NCI-H2107 treated with DMSO at 0.1 percent for 48 hours (cell line): Measurements from ENCODE around the gene ADARB2.

Source experiments
- DNase-seq: peaks from one replicate; lab custom pipeline; 2025; ENCODE audit not compliant: unreplicated experiment; lab: John Stamatoyannopoulos, UW

ADARB2 gene

DNA sequence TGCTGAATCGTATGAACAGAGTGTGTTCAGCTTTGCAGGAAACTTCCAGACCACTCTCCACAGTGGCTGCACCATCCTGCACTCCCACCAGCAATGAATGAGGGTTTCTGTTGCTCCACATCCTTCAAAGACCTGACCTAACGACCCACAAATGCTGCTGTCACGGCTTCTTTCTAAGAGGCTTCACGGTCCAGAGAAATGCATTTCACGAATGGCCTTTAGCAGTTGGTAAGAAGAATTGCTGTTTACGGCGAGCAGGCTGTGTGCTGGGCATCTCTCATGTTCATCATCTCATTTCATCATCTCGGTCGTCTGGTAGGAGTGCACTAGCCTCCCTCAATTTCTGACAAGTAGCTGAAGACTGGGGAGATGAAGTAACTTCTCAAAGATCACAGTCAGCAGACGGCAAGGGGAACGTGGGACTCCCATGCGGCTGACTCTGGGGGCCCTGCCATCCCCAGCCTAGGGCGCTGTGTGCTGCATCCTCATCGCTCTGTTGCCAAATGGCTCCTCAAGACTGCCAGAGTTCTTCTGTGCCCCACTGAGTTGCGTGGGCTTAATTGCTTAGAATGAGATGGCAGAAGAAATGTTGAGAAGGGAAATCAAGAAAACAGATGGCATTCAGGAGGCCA is 72.9 kb downstream of the ADARB2 start:
- no peak for DNase-seq

DNA sequence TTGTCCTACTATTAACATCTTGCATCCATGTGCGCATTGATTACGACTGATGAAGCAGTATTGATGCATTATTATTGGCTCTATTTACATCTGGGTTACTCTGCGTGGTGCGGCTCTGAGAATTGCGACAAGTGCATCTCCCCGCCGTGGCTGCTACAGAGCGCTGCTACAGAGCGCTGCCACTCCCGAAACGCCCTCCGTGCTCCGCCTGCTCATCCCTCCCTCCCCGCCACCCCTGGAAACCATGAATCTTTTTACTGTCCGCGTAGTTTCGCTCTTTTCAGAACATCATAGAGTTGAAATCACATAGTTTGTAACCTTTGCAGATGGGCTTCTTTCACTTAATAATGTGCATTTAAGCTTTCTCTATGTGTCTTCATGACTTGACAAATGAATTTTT is 74.1 kb downstream of the ADARB2 start:
- DNase-seq = no peak

DNA sequence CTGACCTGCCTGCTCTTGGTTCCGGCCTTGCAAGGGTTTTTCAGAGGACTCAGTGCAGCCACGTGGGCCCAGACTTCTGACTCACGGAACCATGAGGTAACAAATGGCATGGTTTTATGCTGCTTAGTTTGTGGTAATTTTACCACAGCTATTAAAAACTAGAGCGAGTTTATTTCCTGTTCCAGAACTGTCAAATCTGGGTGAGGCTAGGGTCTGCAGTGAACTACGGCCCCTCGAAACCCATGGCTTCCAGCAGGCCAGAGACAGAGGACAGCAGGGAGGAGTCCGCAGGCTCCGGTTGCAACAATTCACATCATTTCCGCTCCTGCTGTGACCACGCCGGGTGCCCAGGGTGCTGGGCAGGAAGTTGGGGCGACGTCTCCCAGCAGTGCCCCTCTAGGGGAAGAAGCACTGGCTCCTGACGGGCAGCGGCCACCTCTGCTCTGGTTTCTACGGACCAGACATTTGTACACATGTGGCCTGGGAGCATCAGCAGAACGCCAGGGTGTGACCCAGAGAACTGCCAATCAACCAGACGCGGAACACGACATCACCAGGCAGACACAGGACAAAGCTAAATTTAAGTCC is 74.8 kb downstream of the ADARB2 start:
- no peak for DNase-seq

DNA sequence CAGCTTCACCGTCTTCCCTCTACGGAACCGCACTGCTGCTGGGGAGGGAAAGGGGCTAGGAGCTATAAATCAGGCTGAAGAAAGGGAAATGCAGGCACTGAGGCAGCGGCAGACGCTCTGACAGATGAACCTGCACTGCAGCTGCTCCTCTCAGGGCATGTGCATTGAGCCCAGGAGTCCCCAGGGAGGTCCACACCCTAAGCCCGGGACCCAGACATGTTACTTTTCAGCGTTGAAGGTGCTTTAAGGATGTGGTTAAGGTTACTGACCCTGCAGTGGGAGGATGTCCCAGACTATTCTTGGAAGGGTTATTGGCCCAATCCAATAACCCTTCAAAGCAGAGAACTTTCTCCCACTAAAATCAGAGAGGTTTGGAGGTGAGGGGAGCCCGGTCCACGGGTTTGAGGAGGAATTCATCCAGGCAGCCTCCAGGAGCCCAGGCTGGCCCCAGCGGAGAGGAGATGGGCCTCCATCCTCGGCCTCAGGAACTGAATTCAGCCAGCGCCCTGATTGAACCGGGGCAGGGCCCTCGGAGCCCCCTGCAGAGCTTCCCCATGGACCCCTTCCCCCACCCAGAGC is 75.4 kb downstream of the ADARB2 start:
- no peak for DNase-seq

DNA sequence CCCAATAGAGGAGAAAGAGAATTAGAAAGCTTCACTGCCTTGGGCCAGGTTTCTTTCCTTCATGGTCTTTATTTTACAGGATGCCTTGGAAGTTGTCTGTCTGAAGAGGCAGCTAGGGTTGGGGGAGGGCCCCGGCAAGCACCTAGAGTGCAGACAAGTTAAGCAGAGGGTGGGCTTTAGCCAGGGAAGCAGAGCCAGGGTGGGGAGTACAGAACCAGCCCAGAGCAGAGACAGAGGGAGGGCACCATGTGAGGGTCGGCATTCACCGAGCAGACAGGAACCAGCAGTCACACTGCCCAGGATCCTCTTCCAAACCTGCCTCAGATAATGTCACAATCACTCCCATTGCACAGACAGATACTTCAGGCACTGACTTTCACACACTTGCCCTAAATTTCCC is 75.9 kb downstream of the ADARB2 start:
- DNase-seq = no peak

DNA sequence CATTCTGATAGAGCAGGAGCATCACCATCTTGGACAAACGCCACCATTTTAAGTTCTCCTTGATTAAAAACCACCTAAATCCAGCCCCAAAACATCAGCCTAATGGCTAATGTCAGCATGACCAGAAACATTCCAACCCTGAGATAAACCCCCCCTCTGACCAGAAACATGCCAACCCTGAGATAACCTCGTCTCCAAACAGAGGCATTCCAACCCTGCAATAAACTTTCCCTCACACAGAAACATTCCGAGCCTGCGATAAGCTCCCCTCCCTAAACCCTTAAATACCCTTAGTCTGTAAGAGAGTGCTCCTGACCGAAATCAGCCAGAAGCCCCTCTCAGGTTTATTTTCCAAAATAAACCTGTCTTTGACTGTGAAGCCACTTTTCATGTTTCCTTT is 76.5 kb downstream of the ADARB2 start:
- no peak for DNase-seq

DNA sequence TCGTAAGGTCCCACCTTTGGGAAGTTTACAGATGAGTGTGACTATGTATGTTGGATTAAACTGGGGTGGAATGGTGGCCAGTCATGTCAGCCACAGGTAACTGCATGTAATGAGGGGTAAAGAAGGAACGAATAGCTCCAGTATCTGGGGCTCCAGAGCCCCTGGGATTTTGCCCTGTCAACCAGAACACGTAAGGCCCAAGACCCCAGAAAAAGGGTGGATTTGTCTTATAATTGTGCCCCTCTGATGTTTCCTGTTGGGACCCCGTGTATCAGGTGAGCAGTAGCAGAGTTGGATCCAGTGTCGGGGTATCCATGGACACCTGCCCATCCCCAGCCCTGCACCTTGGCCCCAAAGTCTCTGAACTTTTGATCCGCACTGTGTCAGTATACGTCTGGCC is 76.9 kb downstream of the ADARB2 start:
- no peak for DNase-seq

DNA sequence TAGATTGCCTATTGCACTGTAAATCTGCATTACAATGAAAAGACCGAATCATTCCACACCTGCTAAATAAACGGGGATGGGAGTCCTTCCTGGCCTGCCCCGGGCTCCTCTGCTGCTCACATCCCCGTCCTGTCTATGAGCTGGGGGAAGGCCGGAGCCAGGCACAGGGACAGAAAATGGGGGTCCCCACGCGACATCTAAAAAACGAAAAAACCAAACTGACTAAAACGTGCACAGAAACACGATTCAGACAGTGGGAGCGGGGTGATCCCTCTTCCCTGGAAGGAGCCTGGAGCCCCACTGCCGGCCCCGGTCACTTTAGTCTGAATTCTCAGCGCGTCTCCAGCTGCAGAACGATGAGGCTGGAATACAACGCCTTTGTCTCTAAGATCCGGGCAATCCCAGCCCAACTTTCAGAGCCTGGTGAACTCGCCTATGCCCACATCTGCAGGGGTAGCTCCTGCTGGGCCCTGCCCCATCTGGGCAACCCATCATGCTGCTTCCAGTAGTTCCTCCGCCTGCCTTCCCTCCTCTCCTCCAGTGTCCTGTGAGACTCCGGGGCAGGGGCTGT is 78.0 kb downstream of the ADARB2 start:
- no peak for DNase-seq

DNA sequence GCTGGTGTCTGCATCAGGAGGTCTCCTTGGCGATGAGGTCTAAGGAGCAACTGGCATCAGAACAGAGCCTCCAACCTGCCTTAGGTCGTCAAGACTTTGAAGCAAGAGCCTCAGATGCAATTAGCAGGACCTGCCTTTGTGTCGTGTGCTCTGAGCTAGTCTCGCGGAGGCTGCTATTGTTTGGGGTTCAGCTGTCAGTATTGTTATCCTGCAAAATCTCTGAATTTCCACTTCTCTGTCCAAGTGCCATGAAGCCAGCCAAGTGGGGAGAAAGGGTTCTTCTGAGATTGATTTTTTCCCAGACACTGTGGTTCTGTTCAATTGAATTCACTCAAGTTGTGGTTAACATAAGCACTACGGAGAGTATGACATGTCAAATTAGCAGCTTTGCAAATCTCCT is 78.7 kb downstream of the ADARB2 start:
- peak; percentile 13 for DNase-seq

DNA sequence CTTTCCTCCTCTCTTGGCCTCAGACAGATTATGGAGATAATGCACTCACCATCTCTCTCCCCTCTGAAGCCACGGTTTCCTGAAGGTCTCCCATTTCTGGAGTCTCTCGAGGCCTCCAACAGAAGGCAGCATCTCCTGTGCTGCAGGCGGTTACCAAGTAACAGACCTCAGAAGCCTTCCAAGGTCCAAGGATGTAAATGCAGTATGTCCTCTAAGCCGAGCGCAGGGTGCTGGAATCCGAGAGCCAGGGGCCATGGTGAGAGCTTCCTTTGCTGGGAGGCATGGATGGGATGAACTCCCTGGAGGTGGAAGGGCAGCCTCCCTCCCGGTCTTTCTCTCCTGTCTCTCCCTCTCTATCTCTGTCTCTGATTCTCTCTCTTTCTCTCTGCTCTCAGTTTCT is 79.8 kb downstream of the ADARB2 start:
- DNase-seq = no peak

DNA sequence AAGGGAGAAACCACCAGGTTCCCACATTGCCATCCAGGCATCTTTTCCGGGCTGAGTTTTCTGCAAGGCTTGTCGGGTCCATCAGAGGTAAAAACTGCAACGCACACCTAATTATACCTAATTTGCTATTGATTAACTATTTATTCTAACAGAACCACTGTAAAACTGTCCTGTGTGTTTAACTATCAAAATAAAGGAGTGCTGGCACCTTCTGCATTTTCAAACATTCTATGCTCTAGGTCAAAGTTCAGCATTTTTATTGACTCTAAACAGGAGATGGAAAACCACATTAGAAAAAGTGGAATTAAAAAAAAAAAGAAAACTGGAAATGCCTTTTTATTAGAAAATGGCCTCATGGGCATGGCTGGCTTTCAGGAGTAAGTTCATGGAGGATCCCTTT is 82.0 kb downstream of the ADARB2 start:
- no peak for DNase-seq

DNA sequence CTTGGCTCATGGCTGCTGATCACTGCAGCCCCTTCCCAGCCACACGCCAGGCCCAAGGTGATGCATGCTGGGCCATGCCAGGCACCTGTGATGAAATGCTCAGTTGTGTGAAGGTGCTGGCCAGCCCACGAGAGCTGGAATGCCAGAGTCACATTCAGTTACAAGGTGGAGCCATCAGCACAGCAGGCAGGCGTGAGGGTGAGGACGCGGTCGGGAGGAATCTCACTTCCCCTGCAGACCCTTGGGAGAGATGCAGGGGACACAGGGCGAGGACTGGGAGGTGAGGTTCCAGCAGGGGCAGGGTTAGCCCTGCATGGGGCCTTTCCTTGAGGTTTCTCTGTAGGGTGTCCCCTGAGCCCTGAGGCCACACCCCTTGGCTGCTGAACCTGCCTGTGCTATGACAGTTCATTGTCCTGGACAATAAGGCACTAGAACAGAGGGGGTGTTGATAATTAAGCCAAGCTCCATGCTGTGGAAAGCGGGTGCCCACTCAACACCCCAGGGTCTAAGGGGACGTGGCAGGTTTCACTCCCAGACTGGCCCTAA is 82.4 kb downstream of the ADARB2 start:
- DNase-seq = no peak

DNA sequence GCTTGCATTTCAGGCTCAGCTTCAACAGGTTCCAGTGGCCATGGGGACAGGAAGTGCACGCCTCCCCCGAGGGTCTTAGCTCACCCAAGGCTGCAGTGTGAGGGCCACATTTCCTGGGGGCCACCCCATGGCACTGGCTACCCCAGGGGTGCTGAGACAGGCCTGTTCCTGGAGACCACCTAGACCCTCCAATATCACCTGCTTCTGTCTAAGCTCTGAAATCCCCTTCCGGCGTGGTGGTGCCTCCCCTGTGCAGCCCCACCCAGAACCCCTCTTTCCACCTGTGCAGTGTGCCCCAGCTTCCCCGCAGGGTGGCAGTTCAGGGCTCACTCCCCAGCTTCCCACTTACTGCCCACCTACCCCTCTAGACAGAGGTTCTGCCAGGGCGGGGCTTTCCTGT is 83.1 kb downstream of the ADARB2 start:
- DNase-seq = no peak

DNA sequence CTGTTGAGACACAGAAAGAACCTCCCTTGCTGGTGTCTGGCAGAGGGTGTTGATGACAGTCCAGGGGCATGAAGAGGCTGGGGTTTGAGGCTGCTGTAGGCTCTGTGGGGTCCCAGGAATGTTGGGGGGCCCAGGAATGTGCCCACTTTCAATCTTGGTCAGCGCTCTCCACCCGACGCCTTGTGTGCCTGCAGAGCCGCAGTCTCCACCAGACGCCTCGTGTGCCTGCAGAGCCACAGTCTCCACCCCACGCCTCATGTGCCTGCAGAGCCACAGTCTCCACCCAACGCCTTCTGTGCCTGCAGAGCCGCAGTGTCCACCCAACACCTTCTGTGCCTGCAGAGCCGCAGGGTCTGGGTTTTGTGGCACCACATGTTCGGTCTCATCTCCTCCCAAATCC is 84.0 kb downstream of the ADARB2 start:
- no peak for DNase-seq

DNA sequence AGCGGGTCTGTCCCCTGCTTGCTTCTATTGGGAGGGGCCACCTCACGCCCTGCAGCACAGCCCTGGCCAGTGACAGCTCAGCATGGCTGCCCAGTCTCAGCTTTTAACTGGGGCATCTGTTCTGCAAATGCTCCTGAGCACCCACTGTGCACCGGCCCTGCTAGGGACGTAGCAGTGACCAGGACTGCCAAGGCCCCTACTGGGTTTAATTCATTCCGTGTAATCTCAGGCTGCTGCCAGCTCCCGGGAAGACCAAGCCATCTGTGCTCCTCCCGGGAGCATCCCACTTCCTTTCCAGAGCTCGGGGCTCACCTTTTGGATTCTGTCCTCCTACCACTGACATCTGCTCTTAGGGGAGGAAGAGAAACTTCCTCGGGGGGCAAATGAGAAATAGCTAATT is 85.2 kb downstream of the ADARB2 start:
- no peak for DNase-seq

DNA sequence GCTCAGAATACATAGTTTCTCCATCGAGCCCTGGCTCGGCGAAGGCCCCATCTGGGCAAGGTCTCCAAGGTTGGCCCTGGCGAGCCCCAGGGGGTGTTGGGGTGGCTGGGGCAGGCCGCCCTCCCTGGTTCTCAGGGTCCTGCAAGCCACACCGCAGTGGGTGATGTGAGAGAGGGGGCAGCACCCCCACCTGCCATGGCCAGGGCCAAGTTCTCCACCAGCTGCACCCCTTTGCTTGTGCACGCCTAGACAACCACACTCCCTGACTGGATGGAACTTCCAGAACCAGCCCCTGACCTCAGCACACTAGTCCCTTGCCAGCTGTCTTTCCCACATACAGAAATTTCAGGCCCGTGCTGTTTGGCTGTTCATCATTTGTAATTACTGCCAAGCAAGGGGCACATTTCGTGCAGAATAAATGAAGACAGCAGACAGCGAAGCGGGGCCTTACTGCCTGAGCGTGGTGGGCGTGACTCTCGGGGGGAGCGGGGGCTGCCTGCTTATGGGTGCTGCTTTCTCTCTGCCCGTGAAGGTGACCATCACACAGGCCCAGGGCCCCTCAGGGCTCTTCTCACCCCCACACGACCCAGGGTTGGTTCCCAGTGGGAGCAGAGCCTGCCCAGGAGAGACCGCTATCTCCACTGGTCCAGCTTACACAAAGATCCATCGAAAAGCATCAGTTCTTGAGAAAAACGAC is 85.9 kb downstream of the ADARB2 start:
- no peak for DNase-seq

DNA sequence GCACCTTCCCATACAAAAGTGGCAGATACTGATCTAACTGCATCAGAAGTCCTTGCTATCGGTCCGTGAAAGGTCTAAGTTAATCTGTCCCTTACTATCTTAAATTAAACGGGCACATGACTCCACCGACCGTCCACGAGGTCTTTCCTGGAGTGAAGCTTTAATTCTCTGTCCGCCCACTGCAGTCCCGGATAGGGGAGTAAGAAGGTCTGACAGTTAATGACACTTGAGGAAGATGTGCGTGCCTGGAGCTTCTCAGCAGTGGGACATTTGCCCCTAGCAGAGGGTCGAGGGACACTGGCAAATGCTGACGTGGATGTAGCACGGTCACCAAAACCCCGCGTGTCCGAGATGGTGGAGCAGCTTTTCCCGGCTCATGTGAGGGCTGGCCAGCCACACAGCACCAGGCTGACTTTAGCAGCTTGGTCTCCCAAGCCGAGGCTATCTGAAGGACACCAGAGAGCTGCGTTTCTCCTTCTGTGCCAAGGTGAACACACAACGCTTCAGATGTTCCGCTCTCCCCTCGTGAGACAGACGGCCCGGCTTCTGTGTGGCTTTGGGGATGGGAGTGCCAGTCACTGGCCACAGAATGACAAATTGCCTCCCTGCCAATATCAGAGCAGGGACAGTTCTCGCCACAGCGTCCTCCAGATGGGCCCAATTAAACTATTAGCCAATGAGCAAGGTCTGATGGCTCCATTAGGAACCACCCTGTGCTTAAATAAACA is 86.6 kb downstream of the ADARB2 start:
- DNase-seq = no peak

DNA sequence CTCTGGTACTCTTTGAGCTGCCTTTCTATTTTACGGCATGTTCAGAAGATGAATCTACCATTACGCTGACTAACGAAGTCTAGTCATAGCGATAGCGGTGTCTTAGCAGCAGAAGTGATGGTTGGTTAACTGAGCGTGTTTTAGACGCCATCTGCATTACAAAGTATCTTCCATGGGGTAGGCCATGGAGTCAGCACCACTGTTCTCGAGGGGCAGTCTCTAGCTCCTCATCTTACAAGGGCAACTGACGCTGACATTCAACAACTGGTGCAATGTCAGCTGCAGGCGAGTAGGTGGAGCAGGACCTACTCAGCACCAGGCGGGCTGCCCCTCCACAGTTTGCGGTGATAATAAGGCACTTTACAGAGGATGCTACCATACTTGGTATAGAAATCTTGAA is 88.7 kb downstream of the ADARB2 start:
- DNase-seq = no peak

DNA sequence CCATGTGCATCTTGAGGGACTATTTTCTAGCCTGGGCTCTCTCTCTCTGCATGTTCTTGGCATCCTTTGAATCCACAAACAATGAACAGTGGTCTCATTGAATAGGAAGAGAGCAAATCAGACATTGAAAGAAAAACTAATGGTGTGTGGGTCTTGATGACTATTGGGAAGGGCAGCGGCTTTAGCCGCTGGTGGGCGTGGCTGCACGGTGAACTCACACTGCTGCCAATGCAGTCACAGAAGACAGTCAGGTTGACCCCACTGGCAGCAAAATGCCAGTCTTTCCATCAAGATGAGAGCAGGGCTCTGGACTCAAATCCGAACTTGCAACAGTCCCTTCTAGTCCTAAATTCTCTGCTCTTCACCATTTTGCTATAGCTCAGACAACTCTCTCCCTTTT is 91.0 kb downstream of the ADARB2 start:
- DNase-seq = no peak

DNA sequence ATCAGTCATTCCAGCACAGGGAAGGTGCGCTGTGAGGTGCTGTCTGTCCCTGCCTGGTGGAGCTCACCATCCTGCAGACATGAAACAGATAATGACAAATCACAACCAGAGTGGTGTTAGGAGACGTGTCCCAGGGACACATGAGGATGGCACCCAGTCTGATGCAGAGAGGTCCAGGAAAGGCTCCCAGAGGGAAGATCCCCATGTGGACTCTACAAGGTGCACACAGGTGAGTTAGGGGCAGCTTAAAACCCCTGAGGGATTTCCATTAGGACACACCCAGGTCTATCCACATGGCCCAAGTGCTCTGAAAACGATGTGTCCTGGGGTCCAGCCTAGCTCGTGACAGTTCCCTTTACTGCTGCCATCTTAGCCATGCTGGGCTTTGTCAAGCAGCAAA is 91.4 kb downstream of the ADARB2 start:
- no peak for DNase-seq

DNA sequence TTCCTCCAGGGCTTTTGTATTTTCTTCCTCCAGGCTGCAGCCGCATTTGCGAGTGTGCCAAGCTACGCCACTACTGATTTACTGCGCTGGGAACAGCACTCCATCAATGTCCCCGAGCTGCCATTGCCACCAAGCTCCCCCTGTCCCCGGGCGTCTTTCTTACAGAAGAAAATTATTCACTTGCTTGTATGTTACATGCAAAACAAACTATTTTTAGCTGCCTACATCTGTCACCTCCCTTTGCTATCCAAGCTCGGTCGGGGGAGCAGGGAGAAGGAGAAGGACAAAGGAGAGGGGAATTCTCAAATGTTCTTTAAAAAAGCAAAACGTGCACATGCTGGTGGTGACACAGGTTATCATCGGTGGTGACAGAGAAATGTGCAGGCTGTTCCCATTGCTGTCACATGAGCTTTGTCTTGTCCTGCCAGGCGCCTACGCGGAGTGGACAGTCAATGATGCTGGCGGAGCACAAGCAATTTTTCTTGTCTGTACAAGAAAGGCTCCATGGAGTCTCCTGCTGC is 93.1 kb downstream of the ADARB2 start:
- no peak for DNase-seq
